HAP-1 (cell line): ENCODE data around the gene CPEB1.

Experiments
- DNase-seq, 2 experiments: peaks; one replicate each; pipeline ENCODE4 v3.0.0-alpha.2; 2016 to 2020; ENCODE audit warnings: low spot score in 2 of 2
- H3K27me3 ChIP-seq: fragments of 250-450 bp; sonication (Bioruptor Pico); 2 replicates; pipeline ENCODE4 v1.5.1; 2020; ENCODE audit warnings: low read depth, mild to moderate bottlenecking, moderate library complexity
- H3K36me3 ChIP-seq: fragments of 250-450 bp; sonication (Bioruptor Pico); replicated peaks from 2 replicates; pipeline ENCODE4 v1.5.1; 2020; ENCODE audit warnings: mild to moderate bottlenecking
- H3K4me1 ChIP-seq: fragments of 250-450 bp; sonication (Bioruptor Pico); 2 replicates; pipeline ENCODE4 v1.5.1; 2020; ENCODE audit warnings: mild to moderate bottlenecking
- H3K4me3 ChIP-seq: fragments of 250-450 bp; sonication (Bioruptor Pico); 2 replicates; pipeline ENCODE4 v1.5.1; 2020; ENCODE audit warnings: mild to moderate bottlenecking, moderate library complexity
- H3K9me3 ChIP-seq: fragments of 250-450 bp; sonication (Bioruptor Pico); 2 replicates; pipeline ENCODE4 v1.5.1; 2020; ENCODE audit warnings: mild to moderate bottlenecking, moderate library complexity
- in situ Hi-C: fragments of 300-500 bp; cut with MboI; formaldehyde crosslinking; loops from 3 replicates; pipeline ENCODE4 v1.14.3; 2020; ENCODE audit warnings: low sequenced_read_pairs, inconsistent platforms, mixed read lengths

CPEB1 gene

GRCh38 chr15:82558502-82558901 is 88.7 kb downstream of the CPEB1 start:
- H3K27me3 ChIP-seq = no peaks in the 10 kb centered on the region
- no peak overlapping the region for H3K4me3 ChIP-seq
- no peak for DNase-seq
- no peaks in the 10 kb centered on the region for H3K36me3 ChIP-seq
- no peaks in the 10 kb centered on the region for H3K4me1 ChIP-seq
- in situ Hi-C loops = loop anchor here (25.0 kb wide), 1 partner anchor 96 kb away; no protein-coding TSS in a partner anchor
- H3K9me3 ChIP-seq = no peaks in the 10 kb centered on the region

GRCh38 chr15:82556315-82557035 is 90.7 kb downstream of the CPEB1 start:
- Histone ChIP-seq H3K4me3 (no peak overlapping the region), H3K9me3 (no peaks in the 10 kb centered on the region; the same call in 1 of the 2 replicates), H3K27me3 (no peaks in the 10 kb centered on the region), H3K36me3 (no peaks in the 10 kb centered on the region), H3K4me1 (no peaks in the 10 kb centered on the region)
- in situ Hi-C loops = loop anchor here (25.0 kb wide), 1 partner anchor 94 kb away; no protein-coding TSS in a partner anchor
- no peak for DNase-seq

GRCh38 chr15:82554849-82555248 is 92.3 kb downstream of the CPEB1 start:
- Histone ChIP-seq H3K4me3 (no peak overlapping the region), H3K27me3 (no peaks in the 10 kb centered on the region), H3K4me1 (no peaks in the 10 kb centered on the region), H3K36me3 (no peaks in the 10 kb centered on the region), H3K9me3 (no peaks in the 10 kb centered on the region; the same call in 1 of the 2 replicates)
- no peak for DNase-seq
- in situ Hi-C loops = loop anchor here (25.0 kb wide), 1 partner anchor 93 kb away; no protein-coding TSS in a partner anchor

- no peak overlapping the region for H3K4me3 ChIP-seq
- H3K4me1 ChIP-seq = no peaks in the 10 kb centered on the region
- no peaks in the 10 kb centered on the region for H3K36me3 ChIP-seq
- no peak for DNase-seq
- no peaks in the 10 kb centered on the region for H3K27me3 ChIP-seq
- no peaks in the 10 kb centered on the region; the same call in 1 of the 2 replicates for H3K9me3 ChIP-seq
- in situ Hi-C loops = loop anchor here (25.0 kb wide), 1 partner anchor 92 kb away; no protein-coding TSS in a partner anchor
Observed at GRCh38 chr15:82554351-82554750, 92.8 kb downstream of the CPEB1 start.

GRCh38 chr15:82553846-82554245 is 93.3 kb downstream of the CPEB1 start:
- in situ Hi-C loops = loop anchor here (25.0 kb wide), 1 partner anchor 92 kb away; no protein-coding TSS in a partner anchor
- H3K36me3 ChIP-seq = no peaks in the 10 kb centered on the region; the same call in 1 of the 2 replicates
- H3K4me3 ChIP-seq = no peak overlapping the region
- no peaks in the 10 kb centered on the region; the same call in 1 of the 2 replicates for H3K9me3 ChIP-seq
- DNase-seq = no peak
- no peaks in the 10 kb centered on the region for H3K4me1 ChIP-seq
- no peaks in the 10 kb centered on the region for H3K27me3 ChIP-seq

GRCh38 chr15:82552861-82553260 is 94.3 kb downstream of the CPEB1 start:
- Histone ChIP-seq H3K4me3 (no peak overlapping the region), H3K36me3 (no peaks in the 10 kb centered on the region; the same call in 1 of the 2 replicates), H3K9me3 (no peaks in the 10 kb centered on the region; the same call in 1 of the 2 replicates), H3K4me1 (no peaks in the 10 kb centered on the region), H3K27me3 (no peaks in the 10 kb centered on the region)
- DNase-seq = no peak
- in situ Hi-C loops = loop anchor here (25.0 kb wide), 1 partner anchor 91 kb away; no protein-coding TSS in a partner anchor

- H3K4me1 ChIP-seq = no peaks in the 10 kb centered on the region
- DNase-seq = no peak
- H3K4me3 ChIP-seq = no peak overlapping the region
- H3K36me3 ChIP-seq = no peaks in the 10 kb centered on the region; the same call in 1 of the 2 replicates
- in situ Hi-C loops = loop anchor here (25.0 kb wide), 1 partner anchor 89 kb away; no protein-coding TSS in a partner anchor
- no peaks in the 10 kb centered on the region; the same call in 1 of the 2 replicates for H3K9me3 ChIP-seq
- H3K27me3 ChIP-seq = no peaks in the 10 kb centered on the region
Observed at GRCh38 chr15:82551646-82552247, 95.4 kb downstream of the CPEB1 start.

GRCh38 chr15:82549199-82549665 is 97.9 kb downstream of the CPEB1 start:
- Histone ChIP-seq H3K9me3 (no peaks in the 10 kb centered on the region; the same call in 1 of the 2 replicates), H3K4me1 (no peaks in the 10 kb centered on the region), H3K27me3 (no peaks in the 10 kb centered on the region), H3K4me3 (no peak overlapping the region), H3K36me3 (no peaks in the 10 kb centered on the region; the same call in 1 of the 2 replicates)
- DNase-seq = no peak
- in situ Hi-C loops = loop anchor here (25.0 kb wide), 1 partner anchor 162 kb away; no protein-coding TSS in a partner anchor

GRCh38 chr15:82548700-82549099 is 98.5 kb downstream of the CPEB1 start:
- no peaks in the 10 kb centered on the region; the same call in 1 of the 2 replicates for H3K36me3 ChIP-seq
- H3K27me3 ChIP-seq = no peaks in the 10 kb centered on the region
- no peak for DNase-seq
- no peak overlapping the region for H3K4me3 ChIP-seq
- no peaks in the 10 kb centered on the region for H3K4me1 ChIP-seq
- in situ Hi-C loops = loop anchor here (25.0 kb wide), 1 partner anchor 161 kb away; no protein-coding TSS in a partner anchor
- no peaks in the 10 kb centered on the region; the same call in 1 of the 2 replicates for H3K9me3 ChIP-seq

GRCh38 chr15:82545478-82545877 is 101.7 kb downstream of the CPEB1 start:
- H3K9me3 ChIP-seq = no peaks in the 10 kb centered on the region
- in situ Hi-C loops = loop anchor here (25.0 kb wide), 1 partner anchor 158 kb away; no protein-coding TSS in a partner anchor
- no peaks in the 10 kb centered on the region; the same call in 1 of the 2 replicates for H3K4me1 ChIP-seq
- DNase-seq = no peak
- no peak overlapping the region for H3K4me3 ChIP-seq
- H3K36me3 ChIP-seq = no peaks in the 10 kb centered on the region; the same call in 1 of the 2 replicates
- H3K27me3 ChIP-seq = no peaks in the 10 kb centered on the region

GRCh38 chr15:82545002-82545401 is 102.2 kb downstream of the CPEB1 start:
- H3K4me3 ChIP-seq = no peak overlapping the region
- H3K27me3 ChIP-seq = no peaks in the 10 kb centered on the region
- H3K4me1 ChIP-seq = no peaks in the 10 kb centered on the region; the same call in 1 of the 2 replicates
- in situ Hi-C loops = loop anchor here (25.0 kb wide), 1 partner anchor 158 kb away; no protein-coding TSS in a partner anchor
- H3K9me3 ChIP-seq = no peaks in the 10 kb centered on the region
- peaks cover 2% of the 10 kb centered on the region for H3K36me3 ChIP-seq
- no peak for DNase-seq

- H3K36me3 ChIP-seq = peaks cover 7% of the 10 kb centered on the region
- no peaks in the 10 kb centered on the region; the same call in 1 of the 2 replicates for H3K4me1 ChIP-seq
- in situ Hi-C loops = loop anchor here (25.0 kb wide), 1 partner anchor 157 kb away; no protein-coding TSS in a partner anchor
- no peaks in the 10 kb centered on the region for H3K9me3 ChIP-seq
- H3K4me3 ChIP-seq = no peak overlapping the region
- DNase-seq = no peak
- H3K27me3 ChIP-seq = no peaks in the 10 kb centered on the region
Observed at GRCh38 chr15:82544431-82544830, 102.7 kb downstream of the CPEB1 start.

- in situ Hi-C loops = loop anchor here (25.0 kb wide), 1 partner anchor 156 kb away; no protein-coding TSS in a partner anchor
- Histone ChIP-seq H3K4me3 (no peak overlapping the region), H3K9me3 (no peaks in the 10 kb centered on the region), H3K36me3 (peaks cover 20% of the 10 kb centered on the region), H3K4me1 (peaks cover 6% of the 10 kb centered on the region), H3K27me3 (no peaks in the 10 kb centered on the region)
- peak in 1 of 2 experiments; percentile 37 for DNase-seq
Observed at GRCh38 chr15:82543160-82543559, 104.0 kb downstream of the CPEB1 start.
